OCI-LY7 (cell line): ENCODE results near the gene TNFAIP8L3. TPM values are rescaled to one million over a fixed set of nuclear protein-coding genes. Genes with fewer than 3 reads are reported as not detected.
"Not testable (repeated sequence)": the region's sequence is repeated elsewhere in the genome, so short reads cannot be mapped to it uniquely, and the experiment has no call there.

Experiments used
- Bru-seq: library from RNA; stranded (reverse); fragments of 400-500 nt; gene quantifications from one replicate; lab custom pipeline; 2021; lab: Mats Ljungman, UMichigan
- BruChase-seq, 2 experiments: library from RNA; stranded (reverse); fragments of 400-500 nt; gene quantifications; one replicate each; lab custom pipeline; 2021; lab: Mats Ljungman, UMichigan
- BruUV-seq: library from RNA; stranded (reverse); fragments of 400-500 nt; replicated peaks from 2 replicates; lab custom pipeline; 2021; lab: Mats Ljungman, UMichigan
- CTCF ChIA-PET: fragments of 300-600 bp; sonication (Branson Sonifier 250); formaldehyde crosslinking; loops from one replicate; lab custom pipeline; 2022; ENCODE audit warnings: antibody characterized with exemption; ENCODE audit not compliant: unreplicated experiment; lab: Charles Lee
- POLR2A ChIA-PET: fragments of 300-600 bp; sonication (Branson Sonifier 250); formaldehyde crosslinking; loops from one replicate; lab custom pipeline; 2022; ENCODE audit warnings: antibody characterized with exemption; lab: Charles Lee
- DNase-seq: peaks from one replicate; pipeline ENCODE4 v3.0.0-alpha.2; 2015; ENCODE audit warnings: low spot score
- H2AFZ ChIP-seq: fragments of 200-600 bp; sonication (generic), shearing (Covaris generic); 2 replicates; pipeline ENCODE4 v1.6.1; 2014; ENCODE audit warnings: mild to moderate bottlenecking, antibody characterized with exemption, low read length, moderate library complexity
- H3K27ac ChIP-seq: fragments of 200-600 bp; sonication (generic); 2 replicates; pipeline ENCODE4 v1.5.1; 2014; ENCODE audit warnings: mixed run types, low read depth, mild to moderate bottlenecking, moderate library complexity, low read length, inconsistent platforms; ENCODE audit not compliant: poor library complexity, severe bottlenecking
- H3K36me3 ChIP-seq: fragments of 200-600 bp; sonication (generic); 2 replicates; pipeline ENCODE4 v1.6.1; 2014; ENCODE audit warnings: mild to moderate bottlenecking, antibody characterized with exemption, low read length, moderate library complexity, mixed read lengths; ENCODE audit not compliant: insufficient read depth
- H3K4me1 ChIP-seq: fragments of 200-600 bp; sonication (generic); 2 replicates; pipeline ENCODE4 v1.5.1; 2014; ENCODE audit warnings: mild to moderate bottlenecking, low read length; ENCODE audit not compliant: insufficient read depth, poor library complexity, severe bottlenecking
- H3K4me2 ChIP-seq: fragments of 200-600 bp; sonication (generic); 2 replicates; pipeline ENCODE4 v1.6.1; 2014; ENCODE audit warnings: mild to moderate bottlenecking, low read length
- H3K4me3 ChIP-seq: fragments of 200-600 bp; sonication (generic); 2 replicates; pipeline ENCODE4 v1.5.1; 2014; ENCODE audit warnings: mild to moderate bottlenecking, low read depth, low read length; ENCODE audit not compliant: poor library complexity, severe bottlenecking
- H3K79me2 ChIP-seq: fragments of 200-600 bp; sonication (generic); 2 replicates; pipeline ENCODE4 v1.6.1; 2016; ENCODE audit warnings: low read depth, mild to moderate bottlenecking, low read length, moderate library complexity, mixed read lengths; ENCODE audit not compliant: insufficient read depth
- H3K9me2 ChIP-seq: fragments of 200-600 bp; sonication (generic); 2 replicates; pipeline ENCODE4 v1.6.1; 2016; ENCODE audit warnings: mild to moderate bottlenecking, low read length, mixed read lengths; ENCODE audit not compliant: insufficient read depth
- H3K9me3 ChIP-seq: fragments of 200-600 bp; sonication (generic); 2 replicates; pipeline ENCODE4 v1.6.1; 2014; ENCODE audit warnings: mild to moderate bottlenecking, mixed run types, low read length, mixed read lengths
- H4K20me1 ChIP-seq: fragments of 200-600 bp; sonication (generic); 2 replicates; pipeline ENCODE4 v1.6.1; 2014; ENCODE audit warnings: mild to moderate bottlenecking, antibody characterized with exemption, low read length, moderate library complexity, mixed read lengths; ENCODE audit not compliant: insufficient read depth
- EZH2phosphoT487 ChIP-seq: fragments of 200-600 bp; sonication (generic); IDR thresholded peaks from 2 replicates; pipeline ENCODE4 v1.6.1; 2018; ENCODE audit warnings: low read depth, borderline replicate concordance, mild to moderate bottlenecking, mixed run types, antibody characterized with exemption, low read length, moderate library complexity, mixed read lengths
- intact Hi-C: fragments of 100-400 bp; cut with micrococcal nuclease; formaldehyde crosslinking; loops from one replicate; pipeline ENCODE4 v1.10.0; 2022; ENCODE audit not compliant: unreplicated experiment
- long read RNA-seq: library from polyadenylated mRNA; stranded (forward); transcript quantifications from one replicate; pipeline ENCODE4 v2.0.0, GENCODE V29; 2022
- total RNA-seq, 2 experiments: library from RNA; depleted of rRNA in 1 of 2; stranded (reverse); fragments of >200 nt in 1 of 2; shearing (Covaris generic) in 1 of 2; gene quantifications; 2 replicates each; pipeline ENCODE4 v1.2.3, GENCODE V29; 2014 to 2022
- TF ChIP-seq, protein P1 (sequence below): fragments of 200-600 bp; sonication (generic); conservative IDR thresholded peaks from 2 replicates; pipeline ENCODE4 v1.5.1; 2014; ENCODE audit warnings: mild to moderate bottlenecking, antibody characterized with exemption, low read length, moderate library complexity, mixed read lengths

Gene TNFAIP8L3
- total RNA-seq (2014; rRNA removed; shearing (Covaris generic)): not detected in 2 replicates
- total RNA-seq (2022): not detected in 2 replicates
- Bru-seq, nascent RNA: not detected
- BruChase-seq, experiment 1, labeled RNA remaining after a 6-hour chase: not detected
- not detected for BruChase-seq, experiment 2, labeled RNA remaining after a 2-hour chase
- long read RNA-seq: 0 reads

DNA sequence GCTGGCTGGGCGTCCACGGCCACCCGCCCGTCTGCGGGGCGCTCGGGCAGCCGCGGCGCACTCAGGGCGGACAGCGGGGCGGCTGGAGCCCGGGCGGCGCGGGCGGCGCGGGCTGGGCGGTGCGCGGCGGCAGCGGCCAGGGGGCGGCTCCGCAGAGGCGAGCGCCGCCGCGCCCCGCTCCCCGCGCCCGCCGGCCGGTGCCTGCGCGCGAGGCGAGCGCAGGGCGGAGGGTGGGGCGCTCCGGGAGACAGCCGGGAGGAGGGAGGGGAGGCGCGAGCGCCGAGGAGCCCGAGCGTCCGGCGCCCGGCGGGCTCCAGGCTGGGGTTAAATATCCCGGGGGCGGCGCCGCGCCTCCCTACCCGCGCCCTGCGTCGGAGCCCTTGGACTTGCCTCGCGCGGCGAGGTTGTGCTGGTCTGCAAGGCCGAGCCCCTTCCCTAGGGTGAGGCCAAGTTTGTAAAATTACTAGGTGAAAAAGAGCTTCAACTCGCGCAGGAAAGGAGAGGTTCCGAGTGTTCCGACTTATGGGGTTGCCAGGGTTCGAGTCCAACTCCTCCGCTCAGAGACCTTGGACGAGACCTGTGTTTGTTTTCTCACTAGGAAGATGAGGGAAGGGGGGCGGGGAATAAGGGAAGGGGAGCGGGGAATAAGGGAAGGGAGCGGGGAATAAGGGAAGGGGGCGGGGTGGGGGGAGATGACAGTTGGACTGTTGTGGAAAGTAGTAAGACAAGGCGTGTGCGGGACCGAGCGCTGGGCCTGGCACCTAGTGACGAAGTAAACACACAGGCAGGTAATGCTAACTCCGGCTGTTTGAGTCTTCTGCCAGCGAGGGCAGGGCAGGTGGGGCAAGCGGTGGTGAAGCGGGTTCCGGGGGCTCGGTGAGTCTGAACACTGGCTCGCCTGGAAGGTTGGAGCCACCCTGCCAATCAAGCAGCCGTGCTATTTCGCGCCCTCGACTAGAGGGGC lies at the start of gene TNFAIP8L3:
Gene TNFAIP8L3 (minus strand): TSS at position 301 of the 964 bp plus-strand sequence. CDS start 311 bp downstream, outside the sequence.
- Histone ChIP-seq H3K27ac (no peak within 1 kb of the TSS), H3K4me3 (no peak within 1 kb of the TSS), H3K4me2 (no peak within 1 kb of the TSS), H3K79me2 (no peaks in the 10 kb centered on the region), H3K4me1 (no peaks in the 10 kb centered on the region), H3K9me2 (no peaks in the 10 kb centered on the region), H3K9me3 (no peaks in the 10 kb centered on the region), H4K20me1 (no peaks in the 10 kb centered on the region), H3K36me3 (no peaks in the 10 kb centered on the region), H2AFZ (no peak within 1 kb of the TSS)
- intact Hi-C loops: no loop called here
- ChIA-PET CTCF (no interaction called here), POLR2A (no interaction called here)
- DNase-seq: no peak
- BruUV-seq: no TSS peak
- TF ChIP-seq, protein P1, sequence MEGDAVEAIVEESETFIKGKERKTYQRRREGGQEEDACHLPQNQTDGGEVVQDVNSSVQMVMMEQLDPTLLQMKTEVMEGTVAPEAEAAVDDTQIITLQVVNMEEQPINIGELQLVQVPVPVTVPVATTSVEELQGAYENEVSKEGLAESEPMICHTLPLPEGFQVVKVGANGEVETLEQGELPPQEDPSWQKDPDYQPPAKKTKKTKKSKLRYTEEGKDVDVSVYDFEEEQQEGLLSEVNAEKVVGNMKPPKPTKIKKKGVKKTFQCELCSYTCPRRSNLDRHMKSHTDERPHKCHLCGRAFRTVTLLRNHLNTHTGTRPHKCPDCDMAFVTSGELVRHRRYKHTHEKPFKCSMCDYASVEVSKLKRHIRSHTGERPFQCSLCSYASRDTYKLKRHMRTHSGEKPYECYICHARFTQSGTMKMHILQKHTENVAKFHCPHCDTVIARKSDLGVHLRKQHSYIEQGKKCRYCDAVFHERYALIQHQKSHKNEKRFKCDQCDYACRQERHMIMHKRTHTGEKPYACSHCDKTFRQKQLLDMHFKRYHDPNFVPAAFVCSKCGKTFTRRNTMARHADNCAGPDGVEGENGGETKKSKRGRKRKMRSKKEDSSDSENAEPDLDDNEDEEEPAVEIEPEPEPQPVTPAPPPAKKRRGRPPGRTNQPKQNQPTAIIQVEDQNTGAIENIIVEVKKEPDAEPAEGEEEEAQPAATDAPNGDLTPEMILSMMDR: no peak
- no peak for TF ChIP-seq EZH2phosphoT487

DNA sequence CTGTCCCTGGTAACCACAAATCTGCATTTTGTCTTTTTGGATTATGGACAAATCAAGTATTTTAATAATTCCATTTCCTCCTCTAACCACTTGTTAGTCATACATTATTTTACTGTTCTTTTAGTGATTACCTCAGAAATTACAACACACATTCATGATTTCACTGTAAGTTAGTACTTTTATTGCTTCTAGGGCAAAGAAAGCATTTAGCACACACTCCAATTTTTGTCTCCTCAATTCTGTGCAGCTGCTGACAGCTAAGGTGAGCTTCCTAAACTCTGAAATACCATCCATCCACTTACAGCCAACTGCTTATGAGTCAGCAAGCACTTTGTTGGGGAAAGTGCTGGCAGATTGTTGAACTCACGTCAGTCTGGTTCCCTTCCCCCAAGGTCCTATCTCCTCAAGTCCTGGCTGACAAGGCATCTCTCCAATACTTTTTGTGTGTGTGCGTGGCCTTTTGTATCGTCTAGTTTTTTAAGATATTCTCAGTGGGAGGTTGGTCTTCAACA lies 49.4 kb upstream of the TNFAIP8L3 start:
- no peaks in the 10 kb centered on the region for H4K20me1 ChIP-seq
- CTCF ChIA-PET: no interaction called here
- no peaks in the 10 kb centered on the region for H3K4me1 ChIP-seq
- TF ChIP-seq EZH2phosphoT487: no peak
- TF ChIP-seq, protein P1: no peak
- intact Hi-C loops: no loop called here
- no TSS peak for BruUV-seq
- H2AFZ ChIP-seq: no peak overlapping the region
- no peaks in the 10 kb centered on the region for H3K36me3 ChIP-seq
- no peaks in the 10 kb centered on the region for H3K9me2 ChIP-seq
- H3K4me3 ChIP-seq: no peak overlapping the region
- POLR2A ChIA-PET: no interaction called here
- no peaks in the 10 kb centered on the region for H3K79me2 ChIP-seq
- no peak overlapping the region for H3K4me2 ChIP-seq
- H3K9me3 ChIP-seq: no peaks in the 10 kb centered on the region
- H3K27ac ChIP-seq: no peak overlapping the region
- DNase-seq: no peak

- H3K27ac ChIP-seq, H3K36me3 ChIP-seq, H3K9me2 ChIP-seq, H3K79me2 ChIP-seq, H3K9me3 ChIP-seq, H3K4me2 ChIP-seq, POLR2A ChIA-PET, BruUV-seq, CTCF ChIA-PET, H4K20me1 ChIP-seq, DNase-seq, H2AFZ ChIP-seq, intact Hi-C loops, H3K4me1 ChIP-seq, H3K4me3 ChIP-seq: not testable (repeated sequence)
These were observed 45.6 kb upstream of the TNFAIP8L3 start for GRCh38 chr15:51140347-51140746.
